Activated naive CD4-positive, alpha-beta T cell treated with Interleukin-2 at 50 U/mL for 16 hours (primary cell): ENCODE measurements around the gene PON2.
"Not testable (repeated sequence)": the region's sequence is repeated elsewhere in the genome, so short reads cannot be mapped to it uniquely, and the experiment has no call there.

Source experiments
- DNase-seq: peaks from one replicate; pipeline ENCODE4 v3.0.0-alpha.2; 2020

PON2 gene

DNA sequence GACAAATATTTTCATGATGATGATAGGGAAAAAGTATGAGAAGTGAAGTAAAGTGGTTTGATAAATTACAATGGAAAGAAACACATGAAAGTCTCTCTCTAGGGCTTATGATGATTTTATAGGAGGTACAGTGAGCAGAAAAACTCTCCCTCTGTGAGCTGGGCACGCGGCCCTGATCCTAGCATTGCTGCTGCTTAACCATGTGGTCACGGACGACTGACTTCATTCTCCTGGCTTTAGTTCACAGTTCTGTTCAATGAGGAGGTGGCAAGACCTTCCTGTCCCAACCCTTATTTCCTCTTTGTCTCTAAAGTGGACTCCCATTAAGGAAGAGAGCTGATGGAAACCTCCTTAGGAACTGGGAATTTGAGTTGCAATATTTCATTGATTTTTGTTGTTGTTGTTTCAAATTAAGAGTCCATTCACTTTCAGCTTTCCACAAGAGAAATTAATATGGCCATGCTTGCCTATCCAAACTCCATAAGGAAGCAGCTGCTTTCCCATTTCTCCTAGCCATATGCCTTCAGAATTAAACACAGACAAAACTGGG is 30.4 kb downstream of the PON2 start:
- no peak for DNase-seq

- no peak for DNase-seq
These were observed 36.5 kb downstream of the PON2 start for GRCh38 chr7:95398155-95398940.

DNA sequence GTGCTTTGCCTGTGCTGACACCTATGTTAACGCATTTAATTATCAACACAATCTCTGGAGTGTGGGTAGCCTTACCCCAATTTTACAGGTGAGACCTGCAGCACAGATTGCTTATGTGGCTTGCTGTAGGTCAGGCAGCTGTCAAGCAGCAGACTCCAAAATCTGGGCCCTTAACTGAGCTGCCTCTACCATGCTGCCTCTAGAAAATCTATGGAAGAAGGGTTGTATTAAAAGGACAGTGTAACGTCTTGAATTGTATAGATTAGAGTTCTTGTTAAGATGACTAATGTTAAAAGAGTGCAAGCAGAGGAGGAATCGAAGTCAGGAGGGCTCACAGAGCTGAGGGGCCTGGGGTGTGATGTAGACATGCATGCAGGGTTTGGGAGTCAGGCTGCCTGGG is 37.4 kb downstream of the PON2 start:
- no peak for DNase-seq

- no peak for DNase-seq
These were observed 38.4 kb downstream of the PON2 start, which contains the start of gene PON3 for GRCh38 chr7:95396136-95397032. Gene PON3 (minus strand): TSS chr7:95396375. CDS start chr7:95396350, 25 bp downstream.

GRCh38 chr7:95395755-95396135 is 39.1 kb downstream of the PON2 start:
- DNase-seq: no peak

GRCh38 chr7:95394370-95394769 is 40.5 kb downstream of the PON2 start:
- no peak for DNase-seq

DNA sequence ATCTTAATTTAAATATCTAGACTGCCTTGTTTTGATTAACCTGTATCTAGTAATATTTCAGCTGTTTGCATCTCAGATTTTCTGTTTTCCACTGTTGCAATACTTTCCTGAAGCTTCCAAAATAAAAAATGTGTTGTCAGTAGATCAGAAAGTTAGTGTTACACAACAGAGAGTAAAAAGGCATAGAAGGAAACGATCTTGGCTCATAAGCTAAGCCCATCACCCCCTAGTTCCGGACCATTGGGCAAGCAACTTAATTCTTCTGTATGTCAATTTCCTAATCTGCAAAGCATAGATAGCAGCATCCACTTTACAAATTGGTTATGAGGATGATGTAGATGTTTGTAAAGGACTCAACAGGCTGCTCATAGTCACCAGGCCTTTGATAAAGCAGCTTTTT is 43.1 kb downstream of the PON2 start:
- no peak for DNase-seq

DNA sequence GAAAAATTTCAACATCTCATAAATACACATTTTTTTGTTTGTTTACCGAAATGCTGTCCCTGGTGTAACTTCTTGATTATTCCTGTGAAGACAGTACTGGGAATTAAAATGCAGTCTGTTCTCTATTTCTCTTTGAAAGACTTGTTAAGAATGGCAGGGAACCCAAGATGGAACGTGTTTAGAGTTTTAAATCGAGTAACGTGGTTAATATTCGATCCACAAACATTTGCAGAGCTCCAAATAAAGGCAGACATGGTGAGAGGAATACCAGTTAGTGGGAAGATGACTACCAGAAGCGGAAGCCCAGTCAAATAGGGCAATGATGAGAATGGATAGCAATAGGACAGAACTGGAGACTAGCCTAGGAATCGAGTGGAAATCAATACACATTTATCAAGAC is 45.3 kb downstream of the PON2 start:
- DNase-seq: no peak

GRCh38 chr7:95379457-95379856 is 55.4 kb downstream of the PON2 start:
- DNase-seq: not testable (repeated sequence)

DNA sequence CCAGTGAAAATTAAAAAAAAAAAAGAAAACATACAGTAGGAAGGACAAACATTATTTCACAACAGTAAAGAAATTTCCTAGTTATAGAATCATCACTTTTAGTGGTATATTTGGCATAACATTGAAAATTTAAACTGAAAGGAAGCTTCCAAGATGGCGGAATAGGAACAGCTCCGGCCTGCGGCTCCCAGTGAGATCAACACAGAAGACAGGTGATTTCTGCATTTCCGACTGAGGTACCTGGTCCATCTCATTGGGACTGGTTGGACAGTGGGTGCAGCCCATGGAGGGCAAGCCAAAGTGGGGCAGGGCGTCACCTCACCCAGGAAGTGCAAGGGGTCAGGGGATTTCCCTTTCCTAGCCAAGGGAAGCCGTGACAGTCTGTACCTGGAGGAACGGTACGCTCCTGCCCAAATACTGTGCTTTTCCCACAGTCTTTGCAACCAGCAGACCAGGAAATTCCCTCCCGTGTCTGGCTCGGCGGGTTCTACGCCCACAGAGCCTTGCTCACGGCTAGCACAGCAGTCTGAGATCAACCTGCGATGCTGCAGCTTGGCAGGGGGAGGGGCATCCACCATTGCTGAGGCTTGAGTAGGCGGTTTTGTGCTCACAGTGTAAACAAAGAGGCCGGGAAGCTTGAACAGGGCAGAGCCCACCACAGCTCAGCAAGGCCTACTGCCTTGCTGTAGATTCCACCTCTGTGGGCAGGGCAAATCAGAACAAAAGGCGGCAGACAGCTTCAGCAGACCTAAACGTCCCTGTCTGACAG is 58.0 kb downstream of the PON2 start:
- DNase-seq: peak; percentile 5

DNA sequence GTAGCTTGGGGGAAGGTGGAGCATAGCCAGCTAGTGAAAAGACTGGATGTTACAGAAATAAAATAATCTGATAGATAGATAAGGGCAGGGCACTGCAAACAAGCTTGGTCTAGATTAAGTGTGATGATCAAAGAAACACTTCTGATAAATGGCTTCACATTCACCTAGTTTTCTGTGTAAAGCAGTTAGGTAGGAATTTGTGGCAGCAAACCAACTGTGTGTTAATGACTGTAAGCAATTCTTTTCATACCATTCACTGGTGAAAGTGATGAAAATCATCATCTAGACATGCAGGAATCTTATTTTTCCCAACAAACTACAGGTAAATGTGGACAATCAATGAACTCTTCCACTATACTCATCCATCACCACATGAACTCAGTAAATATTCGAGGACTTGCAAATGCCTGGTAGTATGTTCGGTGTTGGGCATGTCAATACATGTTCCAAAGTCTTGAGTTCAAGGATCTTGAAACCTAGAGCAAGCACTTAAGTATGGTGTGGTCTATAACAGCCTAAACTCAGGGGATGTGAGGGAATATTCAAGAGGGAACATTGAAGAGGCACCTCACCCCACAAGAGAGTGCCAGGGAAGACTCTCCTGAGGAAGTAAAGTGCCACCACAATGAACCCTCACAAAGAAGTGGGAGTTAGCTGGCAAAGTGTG is 59.1 kb downstream of the PON2 start:
- no peak for DNase-seq

DNA sequence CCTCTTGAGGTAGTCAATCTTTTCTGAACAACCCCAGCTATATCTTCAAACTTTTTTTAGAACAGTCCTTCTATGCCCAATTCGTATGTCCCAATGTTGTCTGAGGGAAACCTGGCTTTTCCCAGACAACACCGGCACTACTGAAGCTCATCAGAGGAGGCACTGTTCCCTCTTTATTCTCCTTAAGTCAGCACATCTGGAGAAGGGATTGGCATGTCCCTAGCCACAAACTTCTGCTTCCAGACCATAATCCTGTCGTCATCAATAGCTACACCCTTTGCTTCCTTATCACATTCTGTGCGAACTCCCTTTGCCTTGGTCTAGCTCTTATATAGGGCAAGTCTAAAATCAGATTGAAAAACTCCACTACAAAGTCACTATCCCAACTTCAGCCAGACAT is 61.5 kb downstream of the PON2 start:
- DNase-seq: no peak

GRCh38 chr7:95368235-95368634 is 66.6 kb downstream of the PON2 start:
- no peak for DNase-seq

DNA sequence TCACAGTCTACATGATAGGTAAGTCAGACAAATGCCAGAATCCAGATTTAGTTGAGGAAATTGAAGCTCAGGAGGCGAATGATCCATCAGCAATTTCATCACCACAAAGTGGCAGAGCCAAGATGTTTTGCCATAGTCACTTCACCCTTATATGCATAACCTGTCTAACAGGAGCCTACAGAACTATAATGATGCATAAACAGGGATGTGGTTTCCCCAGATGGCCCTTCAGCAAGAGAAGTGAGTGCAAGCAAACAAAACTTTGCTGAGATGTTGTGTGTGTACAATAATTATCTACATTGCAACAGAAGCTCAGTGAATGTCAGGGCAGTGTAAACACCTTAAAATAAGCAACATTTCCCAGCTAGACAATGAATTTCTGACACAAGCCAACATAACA is 67.2 kb downstream of the PON2 start:
- DNase-seq: no peak

- DNase-seq: no peak
These were observed 69.7 kb downstream of the PON2 start for GRCh38 chr7:95365151-95365550.

DNA sequence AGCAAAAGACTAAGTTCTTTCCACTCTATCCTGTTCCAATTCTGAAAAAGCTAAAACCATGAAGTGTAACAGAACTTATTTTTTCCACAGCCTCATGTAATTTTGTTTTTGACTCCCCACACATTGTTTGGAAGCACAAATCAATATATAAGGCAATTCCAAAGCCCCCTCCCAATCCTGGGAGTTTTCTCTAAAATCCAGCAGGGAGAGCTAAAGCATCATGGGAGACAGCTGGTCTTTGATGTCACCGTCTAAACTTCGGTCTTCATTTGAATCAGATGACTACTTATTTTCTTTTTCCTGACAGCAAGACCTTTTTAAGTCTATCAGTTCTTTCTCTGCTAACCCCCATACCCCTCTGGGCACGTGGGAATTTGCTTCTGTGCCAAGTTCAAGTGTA is 77.2 kb downstream of the PON2 start:
- no peak for DNase-seq
